ENCODE data around the gene XDH.

DNA sequence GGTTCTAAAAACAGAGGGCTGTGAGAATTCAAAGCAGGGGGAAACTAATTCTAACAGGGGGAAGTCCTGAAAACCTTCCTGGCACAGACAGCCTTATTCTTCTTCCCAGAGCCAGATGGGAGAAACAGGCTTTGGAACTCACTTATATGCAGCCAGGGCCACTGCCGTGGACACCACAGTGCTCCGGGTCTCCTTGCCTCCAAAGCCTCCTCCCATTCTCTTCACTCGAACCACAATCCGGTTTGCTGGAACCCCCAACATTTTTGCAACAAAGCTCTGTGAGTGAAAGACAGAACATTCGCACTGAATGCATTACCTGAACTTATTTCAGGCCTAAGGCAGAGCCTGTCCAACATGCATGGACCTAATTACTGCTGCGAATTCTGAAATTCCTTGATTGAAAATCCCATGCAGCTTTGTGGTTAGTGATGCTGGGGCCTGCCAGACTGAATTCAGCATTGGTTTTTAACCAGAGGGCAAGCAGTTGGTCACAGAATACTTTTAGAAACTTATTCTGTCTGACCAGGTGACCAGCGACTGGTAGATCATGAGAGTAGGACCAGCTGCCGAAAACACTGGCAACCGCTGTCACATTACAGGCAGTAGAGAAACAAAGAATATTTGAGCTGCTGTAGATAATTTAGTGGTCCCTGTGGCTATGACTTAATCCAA is 48.6 kb downstream of the XDH start:
- no peak for TF ChIP-seq RAD21 (IDR thresholded peaks at IDR 0.05; ENCODE audit: low read length)
- TF ChIP-seq, protein P1, sequence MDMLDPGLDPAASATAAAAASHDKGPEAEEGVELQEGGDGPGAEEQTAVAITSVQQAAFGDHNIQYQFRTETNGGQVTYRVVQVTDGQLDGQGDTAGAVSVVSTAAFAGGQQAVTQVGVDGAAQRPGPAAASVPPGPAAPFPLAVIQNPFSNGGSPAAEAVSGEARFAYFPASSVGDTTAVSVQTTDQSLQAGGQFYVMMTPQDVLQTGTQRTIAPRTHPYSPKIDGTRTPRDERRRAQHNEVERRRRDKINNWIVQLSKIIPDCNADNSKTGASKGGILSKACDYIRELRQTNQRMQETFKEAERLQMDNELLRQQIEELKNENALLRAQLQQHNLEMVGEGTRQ (IDR thresholded peaks at IDR 0.05; ENCODE audit: borderline replicate concordance, low read depth, low read length) = no peak
- no peak for TF ChIP-seq EP300 (IDR thresholded peaks at IDR 0.05; ENCODE audit: borderline replicate concordance in 1 of 2, low read depth in 1 of 2, low read length in 1 of 2)
- no peak for TF ChIP-seq GABPA (IDR thresholded peaks at IDR 0.05; ENCODE audit: low read depth)
- TF ChIP-seq, protein P2, sequence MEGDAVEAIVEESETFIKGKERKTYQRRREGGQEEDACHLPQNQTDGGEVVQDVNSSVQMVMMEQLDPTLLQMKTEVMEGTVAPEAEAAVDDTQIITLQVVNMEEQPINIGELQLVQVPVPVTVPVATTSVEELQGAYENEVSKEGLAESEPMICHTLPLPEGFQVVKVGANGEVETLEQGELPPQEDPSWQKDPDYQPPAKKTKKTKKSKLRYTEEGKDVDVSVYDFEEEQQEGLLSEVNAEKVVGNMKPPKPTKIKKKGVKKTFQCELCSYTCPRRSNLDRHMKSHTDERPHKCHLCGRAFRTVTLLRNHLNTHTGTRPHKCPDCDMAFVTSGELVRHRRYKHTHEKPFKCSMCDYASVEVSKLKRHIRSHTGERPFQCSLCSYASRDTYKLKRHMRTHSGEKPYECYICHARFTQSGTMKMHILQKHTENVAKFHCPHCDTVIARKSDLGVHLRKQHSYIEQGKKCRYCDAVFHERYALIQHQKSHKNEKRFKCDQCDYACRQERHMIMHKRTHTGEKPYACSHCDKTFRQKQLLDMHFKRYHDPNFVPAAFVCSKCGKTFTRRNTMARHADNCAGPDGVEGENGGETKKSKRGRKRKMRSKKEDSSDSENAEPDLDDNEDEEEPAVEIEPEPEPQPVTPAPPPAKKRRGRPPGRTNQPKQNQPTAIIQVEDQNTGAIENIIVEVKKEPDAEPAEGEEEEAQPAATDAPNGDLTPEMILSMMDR (IDR thresholded peaks at IDR 0.05) = no peak
- TF ChIP-seq EZH2phosphoT487 (IDR thresholded peaks at IDR 0.05; ENCODE audit: borderline replicate concordance, low read depth) = no peak

Measured in SK-N-SH (cell line).